ENCODE measurements around the gene UBE2E3. TPM values are rescaled to one million over a fixed set of nuclear protein-coding genes. Genes with fewer than 3 reads are reported as not detected.

UBE2E3 gene
- total RNA-seq, 1 experiment from 2014 or later, result 91.3 TPM

GRCh38 chr2:181104512-181105115 lies 124.2 kb downstream of the UBE2E3 start:
- ATAC-seq (peak; percentile 72; the same call in 1 of the 2 replicates), DNase-seq (ENCODE audit: low read depth, low spot score) (peak; percentile 52)
- Histone ChIP-seq H3K36me3 (ENCODE audit: control insufficient read depth, insufficient read depth, low read length) (no peaks in the 10 kb centered on the region), H3K27ac (ENCODE audit: low read length) (no peak overlapping the region), H3K27me3 (ENCODE audit: control insufficient read depth, insufficient read depth, low read length) (no peaks in the 10 kb centered on the region), H3K4me1 (ENCODE audit: control insufficient read depth, insufficient read depth, low read length) (peaks cover 11% of the 10 kb centered on the region), H3K9me3 (ENCODE audit: control insufficient read depth, insufficient read depth, low read depth, low read length) (no peaks in the 10 kb centered on the region; the same call in 1 of the 2 replicates), H3K4me3 (ENCODE audit: low read depth in 2 of 2, low read length in 2 of 2) (no peak overlapping the region)
- intact Hi-C loops (cut with micrococcal nuclease; ENCODE audit: unreplicated experiment), result loop anchor here (2.0 kb wide), 2 partner anchors 362 to 610 kb away; no protein-coding TSS in a partner anchor
- ChIA-PET CTCF (interaction anchor here (0.8 to 1.2 kb wide), 3 partner anchors 362 to 611 kb away, joined by 3 read pairs; no protein-coding TSS in a partner anchor), POLR2A (no interaction called here)
- TF ChIP-seq CTCF (IDR thresholded peaks at IDR 0.05) (peak; percentile 82; the same call in 1 of the 2 replicates), SIN3A (IDR thresholded peaks at IDR 0.05; ENCODE audit: borderline replicate concordance, insufficient read depth, low read depth, low read length) (no peak)
- no TSS peak for BruUV-seq (replicated peaks)
- in situ Hi-C loops (cut with HindIII; ENCODE audit: low pct_unique_long_range_greater_than_20kb, low sequenced_read_pairs), result no loop called here

DNA sequence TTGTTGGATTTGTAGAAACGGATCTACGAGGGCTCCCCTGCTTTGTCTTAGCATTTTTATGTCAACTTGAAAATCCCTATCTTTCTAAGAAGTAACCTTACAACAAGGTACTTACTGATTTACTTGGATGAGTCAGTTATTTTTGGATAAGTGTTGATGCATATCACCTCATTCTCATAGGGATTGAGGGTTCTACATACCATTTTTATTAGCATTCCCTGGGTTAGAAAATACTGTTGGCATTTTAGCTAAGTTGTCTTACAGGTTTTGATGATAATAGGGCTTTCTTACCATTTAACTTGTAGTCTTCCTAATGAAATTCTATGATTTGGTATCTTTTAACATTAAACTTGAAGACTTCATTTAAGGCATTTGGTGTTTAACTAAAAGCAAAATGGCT lies 125.2 kb downstream of the UBE2E3 start:
- no peak for TF ChIP-seq TCF7L2 (IDR thresholded peaks at IDR 0.05; ENCODE audit: low read depth, low read length)
- no peak for TF ChIP-seq CTCF (IDR thresholded peaks at IDR 0.05)
- no peak for TF ChIP-seq POLR2AphosphoS5 (IDR thresholded peaks at IDR 0.05; ENCODE audit: low read depth, low read length)
- no peak for TF ChIP-seq REST (IDR thresholded peaks at IDR 0.05; ENCODE audit: insufficient read depth in 1 of 2, low read depth in 2 of 2, low read length in 1 of 2)
- no peak for TF ChIP-seq SIN3A (IDR thresholded peaks at IDR 0.05; ENCODE audit: borderline replicate concordance, insufficient read depth, low read depth, low read length)
- no peak for DNase-seq (ENCODE audit: low read depth, low spot score)
- in situ Hi-C loops (cut with HindIII; ENCODE audit: low pct_unique_long_range_greater_than_20kb, low sequenced_read_pairs), result no loop called here
- Histone ChIP-seq H3K27me3 (ENCODE audit: control insufficient read depth, insufficient read depth, low read length) (no peaks in the 10 kb centered on the region), H3K27ac (ENCODE audit: low read length) (no peak overlapping the region), H3K9me3 (ENCODE audit: control insufficient read depth, insufficient read depth, low read depth, low read length) (no peaks in the 10 kb centered on the region), H3K4me3 (ENCODE audit: low read depth in 2 of 2, low read length in 2 of 2) (no peak overlapping the region), H3K36me3 (ENCODE audit: control insufficient read depth, insufficient read depth, low read length) (no peaks in the 10 kb centered on the region), H3K4me1 (ENCODE audit: control insufficient read depth, insufficient read depth, low read length) (peaks cover 11% of the 10 kb centered on the region)
- POLR2A ChIA-PET, result no interaction called here
- no peak for ATAC-seq
- CTCF ChIA-PET, result interaction anchor here (1.2 kb wide), 1 partner anchor 610 kb away, joined by 3 read pairs; no protein-coding TSS in a partner anchor
- no TSS peak for BruUV-seq (replicated peaks)
- intact Hi-C loops (cut with micrococcal nuclease; ENCODE audit: unreplicated experiment), result loop anchor here (2.0 kb wide), 2 partner anchors 361 to 609 kb away; no protein-coding TSS in a partner anchor

Measured in Panc1 (cell line).